ENCODE measurements around the gene RNASEH2C. TPM values are rescaled to one million over a fixed set of nuclear protein-coding genes. Genes with fewer than 3 reads are reported as not detected.

Gene RNASEH2C
- total RNA-seq, 4 donors from 2014 or later = 70.2 to 231 (median 111) TPM

GRCh38 chr11:65719871-65720210 is 757 bp downstream of the RNASEH2C start:
- intact Hi-C loops (cut with DNase I; ENCODE audit: low total_unique reads) = no loop called here
- no peak for DNase-seq
- in situ Hi-C loops (cut with MboI; ENCODE audit: low pct_ligation_motif_present in 1 of 4, low pct_unique_long_range_greater_than_20kb in 1 of 4, low sequenced_read_pairs in 3 of 4) = loop anchor here (10.0 to 25.0 kb wide), 4 partner anchors 55 to 267 kb away; no protein-coding TSS in a partner anchor

DNA sequence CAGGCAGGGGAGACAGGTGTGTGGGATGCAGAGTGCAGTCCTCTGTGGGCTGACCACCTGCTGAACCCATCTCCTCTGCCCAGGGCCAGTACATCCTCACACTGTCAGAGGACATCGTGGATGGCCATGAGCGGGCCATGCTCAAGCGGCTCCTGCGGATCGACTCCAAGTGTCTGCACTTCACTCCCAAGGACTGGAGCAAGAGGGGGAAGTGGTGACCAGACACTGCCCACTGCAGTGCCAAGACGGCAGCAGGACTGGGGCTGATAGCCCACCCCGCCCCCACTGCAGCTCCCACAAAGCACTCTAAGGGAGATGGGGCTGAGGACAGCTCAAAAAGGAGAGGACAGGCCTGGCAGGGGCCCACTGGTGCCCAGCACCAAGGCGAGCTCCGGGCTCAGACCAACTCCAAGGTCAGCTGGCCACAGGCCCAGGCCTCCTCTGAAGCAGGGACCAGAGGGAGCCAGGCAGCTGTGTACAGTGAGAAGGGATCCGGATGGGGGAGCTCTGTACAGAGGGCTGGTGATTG is 1.6 kb downstream of the RNASEH2C start:
- in situ Hi-C loops (cut with MboI; ENCODE audit: low pct_ligation_motif_present in 1 of 4, low pct_unique_long_range_greater_than_20kb in 1 of 4, low sequenced_read_pairs in 3 of 4) (loop anchor here (10.0 to 25.0 kb wide), 4 partner anchors 56 to 268 kb away; no protein-coding TSS in a partner anchor), intact Hi-C loops (cut with DNase I; ENCODE audit: low total_unique reads) (no loop called here)
- peaks cover 11 to 21% (median 15%) of the 10 kb centered on the region in 4 donors for H3K4me1 ChIP-seq
- no peaks in the 10 kb centered on the region for H3K27me3 ChIP-seq
- peak overlapping the region in 2 of 4 donors; percentile 93 for H3K27ac ChIP-seq
- peaks cover 0 to 49% (median 11%) of the 10 kb centered on the region in 4 donors for H3K36me3 ChIP-seq
- WGBS, 2 donors (ENCODE audit: low coverage in 1 of 2) = 69% methylated on average over 10 of the region's 10 CpGs; no CpG with 5 or more reads in 1 of the 2 donors
- H3K9me3 ChIP-seq = no peaks in the 10 kb centered on the region
- H3K4me3 ChIP-seq = peak overlapping the region in 2 of 4 donors; percentile 60 to 82
- no peak for TF ChIP-seq POLR2A (IDR thresholded peaks at IDR 0.05)
- TF ChIP-seq EP300 (IDR thresholded peaks at IDR 0.05; ENCODE audit: low read depth) = no peak
- TF ChIP-seq POLR2AphosphoS5 (IDR thresholded peaks at IDR 0.05) = no peak
- TF ChIP-seq, protein P1, sequence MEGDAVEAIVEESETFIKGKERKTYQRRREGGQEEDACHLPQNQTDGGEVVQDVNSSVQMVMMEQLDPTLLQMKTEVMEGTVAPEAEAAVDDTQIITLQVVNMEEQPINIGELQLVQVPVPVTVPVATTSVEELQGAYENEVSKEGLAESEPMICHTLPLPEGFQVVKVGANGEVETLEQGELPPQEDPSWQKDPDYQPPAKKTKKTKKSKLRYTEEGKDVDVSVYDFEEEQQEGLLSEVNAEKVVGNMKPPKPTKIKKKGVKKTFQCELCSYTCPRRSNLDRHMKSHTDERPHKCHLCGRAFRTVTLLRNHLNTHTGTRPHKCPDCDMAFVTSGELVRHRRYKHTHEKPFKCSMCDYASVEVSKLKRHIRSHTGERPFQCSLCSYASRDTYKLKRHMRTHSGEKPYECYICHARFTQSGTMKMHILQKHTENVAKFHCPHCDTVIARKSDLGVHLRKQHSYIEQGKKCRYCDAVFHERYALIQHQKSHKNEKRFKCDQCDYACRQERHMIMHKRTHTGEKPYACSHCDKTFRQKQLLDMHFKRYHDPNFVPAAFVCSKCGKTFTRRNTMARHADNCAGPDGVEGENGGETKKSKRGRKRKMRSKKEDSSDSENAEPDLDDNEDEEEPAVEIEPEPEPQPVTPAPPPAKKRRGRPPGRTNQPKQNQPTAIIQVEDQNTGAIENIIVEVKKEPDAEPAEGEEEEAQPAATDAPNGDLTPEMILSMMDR (IDR thresholded peaks at IDR 0.05) = no peak
- DNase-seq = no peak

More at GRCh38 chr11:65719871-65720210, 757 bp downstream of the RNASEH2C start:
- H3K4me3 ChIP-seq = peak overlapping the region; percentile 60 to 89 (median 79)
- peaks cover 11 to 21% (median 15%) of the 10 kb centered on the region in 4 donors for H3K4me1 ChIP-seq
- no peaks in the 10 kb centered on the region for H3K9me3 ChIP-seq
- 0% methylated on average over 17 of the region's 17 CpGs; no CpG with 5 or more reads in 1 of the 2 donors for WGBS, 2 donors (ENCODE audit: low coverage in 1 of 2)
- TF ChIP-seq EP300 (IDR thresholded peaks at IDR 0.05; ENCODE audit: low read depth) = no peak
- no peak for TF ChIP-seq POLR2A (IDR thresholded peaks at IDR 0.05)
- TF ChIP-seq POLR2AphosphoS5 (IDR thresholded peaks at IDR 0.05) = no peak
- TF ChIP-seq, protein P1 (IDR thresholded peaks at IDR 0.05) = peak in 1 of 5 experiments; percentile 15
- H3K27ac ChIP-seq = peak overlapping the region; percentile 84 to 93 (median 92)
- H3K27me3 ChIP-seq = no peaks in the 10 kb centered on the region
- peaks cover 0 to 41% (median 8%) of the 10 kb centered on the region in 4 donors for H3K36me3 ChIP-seq

DNA sequence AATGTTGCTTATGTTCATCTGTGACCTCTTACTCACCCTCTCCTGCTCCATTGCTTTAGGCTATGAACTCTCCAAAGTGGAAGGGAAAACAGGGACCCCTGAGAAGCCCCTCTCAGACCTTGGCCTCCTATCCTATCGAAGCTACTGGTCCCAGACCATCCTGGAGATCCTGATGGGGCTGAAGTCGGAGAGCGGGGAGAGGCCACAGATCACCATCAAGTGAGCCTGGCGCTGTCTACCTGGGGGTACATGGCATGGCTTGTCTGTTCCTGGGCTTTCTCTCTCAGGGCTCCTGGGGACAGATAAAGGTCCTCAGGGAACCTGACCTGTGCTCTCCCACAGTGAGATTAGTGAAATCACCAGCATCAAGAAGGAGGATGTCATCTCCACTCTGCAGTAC is 2.1 kb downstream of the RNASEH2C start:
- H3K4me3 ChIP-seq = no peak overlapping the region
- no peaks in the 10 kb centered on the region for H3K27me3 ChIP-seq
- 90% methylated on average over 4 of the region's 4 CpGs; no CpG with 5 or more reads in 1 of the 2 donors for WGBS, 2 donors (ENCODE audit: low coverage in 1 of 2)
- in situ Hi-C loops (cut with MboI; ENCODE audit: low pct_ligation_motif_present in 1 of 4, low pct_unique_long_range_greater_than_20kb in 1 of 4, low sequenced_read_pairs in 3 of 4) = loop anchor here (10.0 to 25.0 kb wide), 4 partner anchors 56 to 269 kb away; no protein-coding TSS in a partner anchor
- no peak overlapping the region for H3K27ac ChIP-seq
- H3K36me3 ChIP-seq = peaks cover 0 to 52% (median 15%) of the 10 kb centered on the region in 4 donors
- H3K4me1 ChIP-seq = peaks cover 11 to 22% (median 15%) of the 10 kb centered on the region in 4 donors
- H3K9me3 ChIP-seq = no peaks in the 10 kb centered on the region
- TF ChIP-seq EP300 (IDR thresholded peaks at IDR 0.05; ENCODE audit: low read depth) = no peak
- no peak for TF ChIP-seq POLR2AphosphoS5 (IDR thresholded peaks at IDR 0.05)
- TF ChIP-seq, protein P1 (IDR thresholded peaks at IDR 0.05) = no peak
- no peak for TF ChIP-seq POLR2A (IDR thresholded peaks at IDR 0.05)
- no peak for DNase-seq
- intact Hi-C loops (cut with DNase I; ENCODE audit: low total_unique reads) = no loop called here

- Histone ChIP-seq H3K9me3 (no peaks in the 10 kb centered on the region), H3K4me3 (no peak overlapping the region), H3K27me3 (no peaks in the 10 kb centered on the region), H3K4me1 (peaks cover 17 to 28% (median 20%) of the 10 kb centered on the region in 4 donors), H3K36me3 (peaks cover 0 to 55% (median 16%) of the 10 kb centered on the region in 4 donors), H3K27ac (no peak overlapping the region)
- intact Hi-C loops (cut with DNase I; ENCODE audit: low total_unique reads) = no loop called here
- in situ Hi-C loops (cut with MboI; ENCODE audit: low pct_ligation_motif_present in 1 of 4, low pct_unique_long_range_greater_than_20kb in 1 of 4, low sequenced_read_pairs in 3 of 4) = loop anchor here (10.0 to 25.0 kb wide), 4 partner anchors 57 to 269 kb away; no protein-coding TSS in a partner anchor
- WGBS, 2 donors (ENCODE audit: low coverage in 1 of 2) = 68% methylated on average over 6 of the region's 6 CpGs; no CpG with 5 or more reads in 1 of the 2 donors
- no peak for DNase-seq
- TF ChIP-seq EP300 (IDR thresholded peaks at IDR 0.05; ENCODE audit: low read depth) (no peak), POLR2AphosphoS5 (IDR thresholded peaks at IDR 0.05) (no peak), POLR2A (IDR thresholded peaks at IDR 0.05) (no peak)
- TF ChIP-seq, protein P1 (IDR thresholded peaks at IDR 0.05) = no peak
These were observed 2.7 kb downstream of the RNASEH2C start for GRCh38 chr11:65717906-65718305.
